Right atrium auricular region (tissue), 2 donors: ENCODE measurements around the gene RALA. TPM values are rescaled to one million over a fixed set of nuclear protein-coding genes. Genes with fewer than 3 reads are reported as not detected.

Experiments used
- DNase-seq: peaks from one replicate; pipeline ENCODE4 v3.0.0-alpha.2; 2019; ENCODE audit warnings: low spot score
- H3K27ac ChIP-seq, 2 donors: fragments of 200-600 bp; sonication (generic); 1 replicate in 1 of 2; 2 replicates in 1 of 2; pipeline ENCODE4 v1.5.1; 2016 to 2019
- H3K27me3 ChIP-seq, 2 donors: fragments of 200-600 bp; sonication (generic); one replicate each; pipeline versions ENCODE4 v1.5.1 to v1.6.0; 2017 to 2019
- H3K36me3 ChIP-seq: fragments of 200-600 bp; sonication (generic); one replicate; pipeline ENCODE4 v1.5.1; 2016
- H3K4me1 ChIP-seq, 2 donors: fragments of 200-600 bp; sonication (generic); one replicate each; pipeline versions ENCODE4 v1.5.1 to v1.6.0; 2017 to 2019
- H3K4me3 ChIP-seq, 2 donors: fragments of 200-600 bp; sonication (generic); 1 replicate in 1 of 2; 2 replicates in 1 of 2; pipeline ENCODE4 v1.5.1; 2017 to 2019; ENCODE audit warnings: mild to moderate bottlenecking in 1 of 2, moderate library complexity in 1 of 2
- H3K9me3 ChIP-seq, 2 donors: fragments of 200-600 bp; sonication (generic); one replicate each; pipeline ENCODE4 v1.5.1; 2019
- CTCF ChIP-seq, 2 donors: fragments of 200-600 bp; sonication (generic); IDR thresholded peaks; one replicate each; pipeline ENCODE4 v1.5.1; 2019; ENCODE audit warnings: antibody characterized with exemption in 2 of 2
- total RNA-seq, 2 donors: library from RNA; depleted of rRNA; stranded (reverse); fragments of >200 nt; gene quantifications; one replicate each; pipeline ENCODE4 v1.1.0, GENCODE V29; 2016

RALA gene
- total RNA-seq, 2 donors from 2014 or later = 13.2 to 14.0 TPM

- no peaks in the 10 kb centered on the region for H3K27me3 ChIP-seq
- H3K36me3 ChIP-seq = no peaks in the 10 kb centered on the region
- H3K4me1 ChIP-seq = peaks cover 0 to 28% of the 10 kb centered on the region in 2 donors
- no peak for TF ChIP-seq CTCF (IDR thresholded peaks at IDR 0.05)
- no peak for DNase-seq
- H3K9me3 ChIP-seq = no peaks in the 10 kb centered on the region
- H3K27ac ChIP-seq = peak overlapping the region in 1 of 2 donors; percentile 72
- H3K4me3 ChIP-seq = no peak overlapping the region
These were observed 134.2 kb downstream of the RALA start for GRCh38 chr7:39757604-39758003.

Other genes starting within 250 kb of the RALA start
- gene YAE1, start 57.2 kb upstream of the RALA start, total RNA-seq = 10 to 100 TPM; 16.3 to 18.6 TPM